ENCODE results near the gene TRIM2. TPM values are rescaled to one million over a fixed set of nuclear protein-coding genes. Genes with fewer than 3 reads are reported as not detected.

The TRIM2 gene
- total and polyA plus RNA-seq, 3 donors from 2014 or later, result 6.1 to 12.8 (median 10.7) TPM

- H3K27me3 ChIP-seq, result no peaks in the 10 kb centered on the region
- no peak overlapping the region for H3K4me3 ChIP-seq
- H3K9me3 ChIP-seq, result no peaks in the 10 kb centered on the region
- 77 to 90% methylated on average over 4 of the region's 4 CpGs for WGBS, 2 donors
- DNase-seq, result no peak
- H3K4me1 ChIP-seq, result no peaks in the 10 kb centered on the region
- no peak overlapping the region for H3K27ac ChIP-seq
- intact Hi-C loops (cut with DNase I; ENCODE audit: low total_unique reads), result loop anchor here (5.0 kb wide), 1 partner anchor 229 kb away; no protein-coding TSS in a partner anchor
- TF ChIP-seq POLR2A (IDR thresholded peaks at IDR 0.05) (no peak), CTCF (IDR thresholded peaks at IDR 0.05) (no peak)
- no peaks in the 10 kb centered on the region for H3K36me3 ChIP-seq (ENCODE audit: low read depth, missing control alignments)
Measured at GRCh38 chr4:153348006-153348405, 143.8 kb downstream of the TRIM2 start.

DNA sequence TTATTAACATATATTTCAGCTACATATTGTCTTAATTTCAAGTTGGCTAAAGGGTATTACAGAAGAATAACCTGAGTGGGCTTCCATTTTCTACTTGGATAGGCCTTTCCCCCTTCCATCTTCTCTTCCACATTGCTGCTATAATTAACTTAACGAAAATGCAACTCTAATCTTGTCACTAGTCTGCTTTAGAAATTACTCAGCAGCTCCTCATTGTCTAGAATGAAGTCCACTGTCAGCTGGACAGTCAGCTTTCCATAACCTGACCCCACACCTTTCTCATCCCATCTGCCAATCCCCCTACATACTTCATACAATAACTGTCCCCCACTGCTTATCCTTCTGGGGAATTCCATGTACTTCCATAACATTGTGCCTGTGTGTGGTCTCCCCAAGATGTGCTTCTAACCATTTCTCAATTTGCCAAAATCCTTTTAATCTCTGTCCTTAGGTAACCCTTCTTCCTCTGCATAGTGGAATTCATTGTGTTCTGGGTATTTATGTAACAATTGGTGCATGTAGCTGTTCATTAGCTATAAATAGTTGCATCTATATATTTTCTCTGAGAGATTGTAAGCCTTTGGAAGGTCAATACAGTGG is 145.1 kb downstream of the TRIM2 start:
- Histone ChIP-seq H3K27ac (no peak overlapping the region), H3K4me3 (no peak overlapping the region), H3K4me1 (no peaks in the 10 kb centered on the region), H3K36me3 (ENCODE audit: low read depth, missing control alignments) (no peaks in the 10 kb centered on the region), H3K9me3 (no peaks in the 10 kb centered on the region), H3K27me3 (no peaks in the 10 kb centered on the region)
- WGBS, 2 donors, result 65 to 88% methylated on average over 1 of the region's 1 CpG
- no peak for DNase-seq
- TF ChIP-seq POLR2A (IDR thresholded peaks at IDR 0.05), result no peak
- no peak for TF ChIP-seq CTCF (IDR thresholded peaks at IDR 0.05)
- intact Hi-C loops (cut with DNase I; ENCODE audit: low total_unique reads), result loop anchor here (5.0 kb wide), 1 partner anchor 228 kb away; no protein-coding TSS in a partner anchor

GRCh38 chr4:153362184-153362583 is 157.9 kb downstream of the TRIM2 start:
- Histone ChIP-seq H3K4me3 (no peak overlapping the region), H3K36me3 (ENCODE audit: low read depth, missing control alignments) (no peaks in the 10 kb centered on the region), H3K27me3 (no peaks in the 10 kb centered on the region), H3K27ac (no peak overlapping the region), H3K9me3 (no peaks in the 10 kb centered on the region), H3K4me1 (no peaks in the 10 kb centered on the region)
- intact Hi-C loops (cut with DNase I; ENCODE audit: low total_unique reads), result no loop called here
- 75 to 79% methylated on average over 3 of the region's 3 CpGs for WGBS, 2 donors
- DNase-seq, result no peak
- TF ChIP-seq CTCF (IDR thresholded peaks at IDR 0.05), result no peak
- TF ChIP-seq POLR2A (IDR thresholded peaks at IDR 0.05), result no peak

- WGBS, 2 donors, result 96 to 99% methylated on average over 4 of the region's 4 CpGs
- Histone ChIP-seq H3K9me3 (no peaks in the 10 kb centered on the region), H3K27me3 (no peaks in the 10 kb centered on the region), H3K27ac (no peak overlapping the region), H3K4me3 (no peak overlapping the region), H3K4me1 (no peaks in the 10 kb centered on the region), H3K36me3 (ENCODE audit: low read depth, missing control alignments) (no peaks in the 10 kb centered on the region)
- intact Hi-C loops (cut with DNase I; ENCODE audit: low total_unique reads), result no loop called here
- TF ChIP-seq POLR2A (IDR thresholded peaks at IDR 0.05), result no peak
- TF ChIP-seq CTCF (IDR thresholded peaks at IDR 0.05), result no peak
- DNase-seq, result no peak
Measured at GRCh38 chr4:153364061-153364460, 159.8 kb downstream of the TRIM2 start.

DNA sequence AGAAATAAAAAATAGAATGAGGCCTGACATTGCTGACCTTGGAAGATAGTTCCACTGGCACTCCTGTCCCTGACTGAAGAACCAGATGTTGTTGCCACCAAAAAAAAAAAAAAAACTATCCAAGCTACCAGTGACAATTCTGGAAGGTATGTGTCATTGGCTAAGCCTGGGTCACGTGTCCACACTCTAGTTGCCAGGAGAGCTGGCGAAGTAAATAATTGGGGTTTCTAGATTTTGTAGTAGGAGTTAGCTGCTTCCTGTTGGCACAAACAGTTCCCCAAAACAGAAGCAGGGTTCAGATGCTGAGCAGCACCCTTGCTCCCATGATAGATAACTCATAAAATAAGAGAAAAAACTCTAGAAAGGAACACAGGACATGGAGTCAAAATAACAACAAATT is 160.8 kb downstream of the TRIM2 start:
- 79 to 84% methylated on average over 2 of the region's 2 CpGs for WGBS, 2 donors
- Histone ChIP-seq H3K9me3 (no peaks in the 10 kb centered on the region), H3K27me3 (no peaks in the 10 kb centered on the region), H3K4me3 (no peak overlapping the region), H3K36me3 (ENCODE audit: low read depth, missing control alignments) (no peaks in the 10 kb centered on the region), H3K4me1 (no peaks in the 10 kb centered on the region), H3K27ac (no peak overlapping the region)
- DNase-seq, result no peak
- intact Hi-C loops (cut with DNase I; ENCODE audit: low total_unique reads), result no loop called here
- no peak for TF ChIP-seq CTCF (IDR thresholded peaks at IDR 0.05)
- TF ChIP-seq POLR2A (IDR thresholded peaks at IDR 0.05), result no peak
